HL-60/S4 treated with retinoic acid at 250 ng/mL for 4 days and 3 days (cell line): ENCODE measurements around the gene BEGAIN.
"Not testable (repeated sequence)": the region's sequence is repeated elsewhere in the genome, so short reads cannot be mapped to it uniquely, and the experiment has no call there.

Source experiments
- in situ Hi-C: fragments of 300-500 bp; cut with MboI; formaldehyde crosslinking; loops from 2 replicates; pipeline ENCODE4 v1.7.0; 2022; ENCODE audit warnings: low sequenced_read_pairs

The BEGAIN gene

GRCh38 chr14:100526057-100526456 lies 61.2 kb downstream of the BEGAIN start:
- in situ Hi-C loops = no loop called here

DNA sequence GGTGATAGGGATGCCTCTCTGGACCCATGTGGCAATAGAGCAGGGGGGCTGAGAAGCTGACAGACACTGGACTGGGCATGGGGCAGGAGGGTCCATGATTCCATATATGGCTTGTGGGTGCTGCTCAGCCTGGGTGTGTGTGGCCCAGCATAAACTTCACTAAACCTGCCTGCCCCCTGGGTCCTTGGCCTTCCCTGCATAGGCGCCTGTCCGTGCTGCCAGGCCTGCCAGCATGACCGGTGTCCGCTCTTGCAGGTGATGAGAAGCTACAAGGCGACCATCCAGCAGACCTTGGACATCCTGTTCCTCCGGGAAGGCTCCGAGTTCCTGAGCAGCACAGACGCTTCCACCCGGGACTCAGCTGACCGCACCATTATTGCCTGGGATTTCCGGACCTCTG lies 61.6 kb downstream of the BEGAIN start:
- in situ Hi-C loops = no loop called here

DNA sequence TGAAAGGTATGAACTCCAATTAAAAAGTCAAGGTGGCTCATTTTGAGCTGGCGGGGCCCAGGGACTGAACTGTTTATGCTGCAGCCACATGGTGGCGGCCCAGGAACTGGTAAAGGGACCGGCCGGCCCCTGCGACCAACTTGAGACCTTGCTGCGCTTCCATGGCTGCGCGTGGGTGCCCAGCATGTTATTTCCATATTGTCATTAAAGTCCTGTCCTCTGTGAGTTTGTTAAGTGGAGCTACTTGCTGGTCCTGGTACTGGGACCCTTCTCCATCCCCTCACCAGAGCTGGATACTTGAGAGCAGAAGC lies 62.3 kb downstream of the BEGAIN start:
- in situ Hi-C loops = no loop called here

GRCh38 chr14:100524233-100524932 lies 62.8 kb downstream of the BEGAIN start:
- in situ Hi-C loops = no loop called here

- in situ Hi-C loops = no loop called here
Measured at GRCh38 chr14:100523843-100524169, 63.4 kb downstream of the BEGAIN start.

- in situ Hi-C loops = no loop called here
Measured at GRCh38 chr14:100523131-100523842, 63.9 kb downstream of the BEGAIN start.

- in situ Hi-C loops = no loop called here
Measured at GRCh38 chr14:100522616-100523099, 64.6 kb downstream of the BEGAIN start.

GRCh38 chr14:100506053-100506452 lies 81.2 kb downstream of the BEGAIN start:
- in situ Hi-C loops = not testable (repeated sequence)

DNA sequence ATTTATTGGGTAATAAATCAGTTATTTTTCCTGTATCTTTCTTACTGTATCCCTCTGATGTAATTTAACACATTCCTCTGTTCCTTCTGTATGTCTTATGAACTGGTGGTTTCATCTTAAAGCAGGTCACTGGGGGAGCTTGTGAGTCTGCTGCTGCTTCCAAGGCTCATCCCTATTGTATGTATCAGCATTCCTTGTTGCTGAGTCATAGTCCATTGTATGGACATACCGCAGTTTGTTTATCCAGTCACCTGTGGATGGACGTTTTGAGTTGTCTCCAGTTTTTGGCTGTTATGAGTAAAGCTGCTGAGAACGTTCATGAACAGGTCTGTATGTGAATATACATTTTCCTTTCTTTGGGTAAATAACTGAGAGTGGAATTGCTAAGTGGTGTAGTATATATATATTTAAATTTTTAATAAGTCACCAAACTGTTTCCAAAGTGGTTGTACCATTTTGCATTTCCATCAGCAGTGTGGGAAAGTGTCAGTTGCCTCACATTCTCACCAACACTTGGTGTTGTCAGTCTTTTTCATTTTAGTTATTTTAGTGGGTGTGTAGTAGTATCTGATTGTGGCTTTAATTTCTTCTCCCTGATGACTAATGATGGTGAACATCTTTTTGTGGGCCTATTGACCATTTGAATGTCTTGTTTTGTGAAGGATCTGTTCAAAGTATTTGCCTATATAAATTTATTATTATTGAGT lies 82.7 kb downstream of the BEGAIN start:
- in situ Hi-C loops = no loop called here

- in situ Hi-C loops = no loop called here
Measured at GRCh38 chr14:100503251-100503650, 84.0 kb downstream of the BEGAIN start.

- in situ Hi-C loops = no loop called here
Measured at GRCh38 chr14:100502622-100503220, 84.5 kb downstream of the BEGAIN start.

DNA sequence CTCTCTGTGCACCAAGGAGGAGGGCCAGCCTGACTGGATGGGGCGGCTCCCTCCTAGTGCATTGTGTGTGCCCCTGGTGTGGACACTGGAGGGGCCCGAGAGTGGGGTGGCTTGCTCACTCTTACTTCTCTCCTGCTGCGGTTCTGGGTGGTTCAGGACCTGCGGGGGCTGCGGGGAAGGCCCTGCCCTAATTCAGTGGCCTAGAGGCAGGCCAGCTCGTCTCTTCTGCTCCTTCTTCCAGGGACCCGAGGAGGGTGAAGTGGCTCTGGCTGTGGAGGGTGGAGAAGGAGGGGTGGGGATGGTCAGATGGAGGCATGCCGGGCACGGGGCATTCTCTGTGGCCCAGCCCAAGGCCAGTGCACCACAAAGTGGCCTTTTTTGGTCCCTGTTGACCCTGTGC lies 87.1 kb downstream of the BEGAIN start:
- in situ Hi-C loops = no loop called here

- in situ Hi-C loops = no loop called here
Measured at GRCh38 chr14:100498068-100498467, 89.1 kb downstream of the BEGAIN start.

DNA sequence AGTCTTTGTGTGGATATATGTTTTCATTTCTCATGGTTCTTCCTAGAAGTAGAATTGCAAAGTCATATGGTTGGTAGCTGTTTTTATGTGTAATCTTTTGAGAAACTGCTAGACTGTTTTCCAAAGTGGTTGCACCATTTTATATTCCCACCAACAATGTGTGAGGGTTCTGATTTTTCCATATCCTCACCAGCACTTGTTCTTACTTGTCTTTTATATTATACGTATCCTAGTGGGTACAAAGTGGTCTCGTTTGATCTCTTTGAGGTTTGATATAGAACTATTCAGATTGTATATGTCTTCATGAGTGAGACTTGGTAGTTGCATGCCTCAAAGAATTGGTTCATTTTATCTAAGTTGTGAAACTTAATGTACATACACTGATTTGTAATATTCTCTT lies 91.3 kb downstream of the BEGAIN start:
- in situ Hi-C loops = no loop called here

- in situ Hi-C loops = no loop called here
Measured at GRCh38 chr14:100494645-100495044, 92.6 kb downstream of the BEGAIN start.

GRCh38 chr14:100490252-100490651 lies 97.0 kb downstream of the BEGAIN start:
- in situ Hi-C loops = no loop called here

- in situ Hi-C loops = no loop called here
Measured at GRCh38 chr14:100488057-100488456, 99.2 kb downstream of the BEGAIN start.

- in situ Hi-C loops = no loop called here
Measured at GRCh38 chr14:100487304-100487703, 99.9 kb downstream of the BEGAIN start.
